ENCODE measurements around the gene NOS3. TPM values are rescaled to one million over a fixed set of nuclear protein-coding genes. Genes with fewer than 3 reads are reported as not detected.

Gene NOS3
- total and polyA plus RNA-seq, 9 of the 15 experiments (the other 6 are each of a cell fraction or from before 2014, with no cell fraction given), result 1.1 to 121 (median 23.6) TPM

DNA sequence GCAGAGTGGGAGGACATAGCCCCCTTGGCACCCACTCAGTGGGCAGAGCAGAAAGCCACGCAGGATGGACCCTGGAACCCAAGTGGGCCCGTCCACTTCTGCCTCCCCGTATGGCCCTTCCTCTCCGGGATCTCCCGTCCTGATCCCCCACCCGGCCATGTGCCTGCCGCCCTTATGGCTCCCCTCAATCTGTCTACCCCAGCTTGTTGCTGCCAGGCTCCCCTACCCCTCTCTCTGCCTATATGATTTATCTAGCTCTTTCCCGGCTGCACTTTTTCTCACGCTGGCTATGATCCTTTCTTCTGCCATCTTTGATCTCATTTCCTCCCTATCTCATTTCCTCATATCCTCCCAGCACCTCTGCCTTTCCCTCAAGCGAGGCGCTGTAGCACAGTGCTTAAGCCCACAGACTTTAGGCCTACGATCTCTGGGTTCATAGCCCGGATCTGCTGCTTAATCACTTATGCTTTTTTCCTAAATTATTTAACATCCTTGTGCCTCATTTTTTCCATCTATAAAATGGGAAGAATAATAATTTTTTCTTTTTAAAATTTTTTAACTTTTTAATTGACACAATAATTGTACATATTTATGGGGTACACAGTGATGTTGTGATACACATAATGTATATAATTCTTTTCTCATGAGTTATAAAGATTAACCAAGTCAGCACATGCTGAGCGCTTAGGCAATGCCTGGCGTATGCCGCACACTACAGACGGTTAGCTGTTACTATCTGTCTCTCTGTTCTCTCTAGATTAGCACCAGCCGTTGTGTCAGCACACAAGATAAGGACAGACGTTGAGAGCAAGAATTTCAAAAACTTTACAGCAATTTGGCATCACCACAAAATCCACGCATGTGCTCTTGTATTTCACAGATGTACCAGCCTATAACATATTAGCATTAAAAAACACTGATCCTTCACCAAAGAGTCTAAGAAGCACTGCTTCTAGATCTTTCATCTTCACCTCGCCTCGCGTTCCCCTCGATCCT lies 30.8 kb upstream of the NOS3 start (continued):
- peak; percentile 86 for TF ChIP-seq MEIS2 (IDR thresholded peaks at IDR 0.05; ENCODE audit: partially characterized antibody)
- TF ChIP-seq CUX1 (CRISPR knock-in tag; IDR thresholded peaks at IDR 0.05), result peak; percentile 85; the same call in 1 of the 2 replicates
- TF ChIP-seq ZNF174 (CRISPR knock-in tag; IDR thresholded peaks at IDR 0.05), result peak; percentile 89
- TF ChIP-seq SRSF3 (IDR thresholded peaks at IDR 0.05; ENCODE audit: insufficient read depth, low read length), result peak; percentile 63; the same call in 1 of the 2 replicates
- TF ChIP-seq, protein P1, sequence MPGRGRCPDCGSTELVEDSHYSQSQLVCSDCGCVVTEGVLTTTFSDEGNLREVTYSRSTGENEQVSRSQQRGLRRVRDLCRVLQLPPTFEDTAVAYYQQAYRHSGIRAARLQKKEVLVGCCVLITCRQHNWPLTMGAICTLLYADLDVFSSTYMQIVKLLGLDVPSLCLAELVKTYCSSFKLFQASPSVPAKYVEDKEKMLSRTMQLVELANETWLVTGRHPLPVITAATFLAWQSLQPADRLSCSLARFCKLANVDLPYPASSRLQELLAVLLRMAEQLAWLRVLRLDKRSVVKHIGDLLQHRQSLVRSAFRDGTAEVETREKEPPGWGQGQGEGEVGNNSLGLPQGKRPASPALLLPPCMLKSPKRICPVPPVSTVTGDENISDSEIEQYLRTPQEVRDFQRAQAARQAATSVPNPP (IDR thresholded peaks at IDR 0.05; ENCODE audit: borderline replicate concordance, insufficient read depth, insufficient read length), result no peak
- TF ChIP-seq SAFB (IDR thresholded peaks at IDR 0.05; ENCODE audit: borderline replicate concordance, low read depth, low read length), result no peak
- TF ChIP-seq DMBX1 (CRISPR knock-in tag; IDR thresholded peaks at IDR 0.05; ENCODE audit: borderline replicate concordance), result peak; percentile 95
- TF ChIP-seq CC2D1A (IDR thresholded peaks at IDR 0.05), result peak; percentile 96
- TF ChIP-seq POU5F1 (IDR thresholded peaks at IDR 0.05; ENCODE audit: borderline replicate concordance, low read depth, low read length, partially characterized antibody), result no peak
- TF ChIP-seq PTRF (tag; IDR thresholded peaks at IDR 0.05), result peak; percentile 88
- peak; percentile 12; the same call in 1 of the 2 replicates for TF ChIP-seq ZBTB34 (CRISPR knock-in tag; IDR thresholded peaks at IDR 0.05)
- peak; percentile 26 for TF ChIP-seq EHMT2 (IDR thresholded peaks at IDR 0.05)
- TF ChIP-seq SPI1 (IDR thresholded peaks at IDR 0.05; ENCODE audit: borderline replicate concordance, low read depth, low read length), result peak; percentile 67; the same call in 1 of the 2 replicates
- peak; percentile 13; the same call in 1 of the 2 replicates for TF ChIP-seq TFE3 (CRISPR knock-in tag; IDR thresholded peaks at IDR 0.05)
- 0 out of 2 replicates have a peak, but pooled peaks have one; percentile 33 for TF ChIP-seq ZNF707 (CRISPR knock-in tag; conservative IDR thresholded peaks at IDR 0.05)
- TF ChIP-seq ZNF384 (IDR thresholded peaks at IDR 0.05; ENCODE audit: low read depth, low read length), result peak; percentile 43; the same call in 1 of the 2 replicates

Data from K562 (cell line).